Kidney glomerular epithelial cell (primary cell): ENCODE results near the gene PLEKHM3.

Experiments
- DNase-seq: peaks from one replicate; lab custom pipeline; 2025; lab: John Stamatoyannopoulos, UW

PLEKHM3 gene

GRCh38 chr2:207885010-207885409 lies 140.3 kb downstream of the PLEKHM3 start:
- DNase-seq: no peak

GRCh38 chr2:207884127-207884526 lies 141.2 kb downstream of the PLEKHM3 start:
- no peak for DNase-seq

- DNase-seq: no peak
Observed at GRCh38 chr2:207883002-207883780, 142.1 kb downstream of the PLEKHM3 start.

- no peak for DNase-seq
Observed at GRCh38 chr2:207881902-207882301, 143.4 kb downstream of the PLEKHM3 start.

- no peak for DNase-seq
Observed at GRCh38 chr2:207879536-207879935, 145.8 kb downstream of the PLEKHM3 start.

- DNase-seq: no peak
Observed at GRCh38 chr2:207876842-207877535, 148.3 kb downstream of the PLEKHM3 start.

GRCh38 chr2:207875473-207876212 lies 149.7 kb downstream of the PLEKHM3 start:
- DNase-seq: no peak

- no peak for DNase-seq
Observed at GRCh38 chr2:207873794-207874193, 151.5 kb downstream of the PLEKHM3 start.

- DNase-seq: no peak
Observed at GRCh38 chr2:207871911-207872310, 153.4 kb downstream of the PLEKHM3 start.

GRCh38 chr2:207871506-207871905 lies 153.8 kb downstream of the PLEKHM3 start:
- no peak for DNase-seq

- DNase-seq: no peak
Observed at GRCh38 chr2:207870814-207871213, 154.5 kb downstream of the PLEKHM3 start.

GRCh38 chr2:207869784-207870778 lies 155.2 kb downstream of the PLEKHM3 start:
- DNase-seq: peak; percentile 97

GRCh38 chr2:207868855-207869596 lies 156.3 kb downstream of the PLEKHM3 start:
- no peak for DNase-seq

- no peak for DNase-seq
Observed at GRCh38 chr2:207867905-207868304, 157.4 kb downstream of the PLEKHM3 start.

GRCh38 chr2:207867056-207867455 lies 158.3 kb downstream of the PLEKHM3 start:
- peak; percentile 82 for DNase-seq

GRCh38 chr2:207865210-207865609 lies 160.1 kb downstream of the PLEKHM3 start:
- DNase-seq: no peak

GRCh38 chr2:207863345-207863744 lies 162.0 kb downstream of the PLEKHM3 start:
- DNase-seq: no peak

- DNase-seq: no peak
Observed at GRCh38 chr2:207861789-207862188, 163.5 kb downstream of the PLEKHM3 start.

GRCh38 chr2:207860685-207861084 lies 164.6 kb downstream of the PLEKHM3 start:
- no peak for DNase-seq

- no peak for DNase-seq
Observed at GRCh38 chr2:207855591-207855990, 169.7 kb downstream of the PLEKHM3 start.
